HTERT RPE-1 (cell line): ENCODE measurements around the gene HPS4.
"Not testable (repeated sequence)": the region's sequence is repeated elsewhere in the genome, so short reads cannot be mapped to it uniquely, and the experiment has no call there.

Experiments used
- in situ Hi-C: fragments of 300-500 bp; cut with MboI; formaldehyde crosslinking; loops from 4 replicates; pipeline ENCODE4 v1.14.3; 2020; ENCODE audit warnings: low sequenced_read_pairs

The HPS4 gene

GRCh38 chr22:26483439-26484359 is at the start of gene HPS4, which contains the start of gene SRRD:
HPS4 (minus strand) TSS chr22:26483783; CDS start chr22:26481762, 2,021 bp downstream.
SRRD (plus strand) TSS chr22:26483877; CDS start chr22:26483891, 14 bp downstream.
- in situ Hi-C loops, result no loop called here

GRCh38 chr22:26529345-26529744 is 45.8 kb upstream of the HPS4 start:
- in situ Hi-C loops, result no loop called here

- in situ Hi-C loops, result not testable (repeated sequence)
Measured at GRCh38 chr22:26528518-26528917, 44.9 kb upstream of the HPS4 start.

- in situ Hi-C loops, result no loop called here
Measured at GRCh38 chr22:26527574-26528465, 44.2 kb upstream of the HPS4 start.

- in situ Hi-C loops, result no loop called here
Measured at GRCh38 chr22:26527167-26527566, 43.6 kb upstream of the HPS4 start.

- in situ Hi-C loops, result no loop called here
Measured at GRCh38 chr22:26525946-26526564, 42.5 kb upstream of the HPS4 start.

- in situ Hi-C loops, result no loop called here
Measured at GRCh38 chr22:26524870-26525269, 41.3 kb upstream of the HPS4 start.

- in situ Hi-C loops, result no loop called here
Measured at GRCh38 chr22:26522592-26522991, 39.0 kb upstream of the HPS4 start.

- in situ Hi-C loops, result no loop called here
Measured at GRCh38 chr22:26522012-26522411, 38.4 kb upstream of the HPS4 start.

- in situ Hi-C loops, result no loop called here
Measured at GRCh38 chr22:26517429-26517828, 33.8 kb upstream of the HPS4 start.

- in situ Hi-C loops, result no loop called here
Measured at GRCh38 chr22:26516503-26516902, 32.9 kb upstream of the HPS4 start.

GRCh38 chr22:26515931-26516330 is 32.3 kb upstream of the HPS4 start:
- in situ Hi-C loops, result no loop called here

GRCh38 chr22:26514419-26515161 is 31.0 kb upstream of the HPS4 start:
- in situ Hi-C loops, result no loop called here

- in situ Hi-C loops, result no loop called here
Measured at GRCh38 chr22:26513838-26514237, 30.3 kb upstream of the HPS4 start.

- in situ Hi-C loops, result no loop called here
Measured at GRCh38 chr22:26512149-26512793, 28.7 kb upstream of the HPS4 start, which contains the start of gene TFIP11. TFIP11 (minus strand) TSS chr22:26512473; CDS start chr22:26510272, 2,201 bp downstream.

- in situ Hi-C loops, result no loop called here
Measured at GRCh38 chr22:26508148-26508547, 24.6 kb upstream of the HPS4 start.

- in situ Hi-C loops, result no loop called here
Measured at GRCh38 chr22:26503758-26504157, 20.2 kb upstream of the HPS4 start.

GRCh38 chr22:26502688-26503561 is 19.3 kb upstream of the HPS4 start:
- in situ Hi-C loops, result no loop called here

- in situ Hi-C loops, result no loop called here
Measured at GRCh38 chr22:26501996-26502395, 18.4 kb upstream of the HPS4 start.
